Neural cell (in vitro differentiated cells): ENCODE data around the gene ST6GALNAC3. TPM values are rescaled to one million over a fixed set of nuclear protein-coding genes. Genes with fewer than 3 reads are reported as not detected.

Experiments used
- H2AFZ ChIP-seq: fragments of 200-600, 300-800 bp; sonication (generic), shearing (Covaris generic); 2 replicates; pipeline ENCODE4 v1.6.0; 2014; ENCODE audit warnings: low read depth, mild to moderate bottlenecking, antibody characterized with exemption, low read length, moderate library complexity
- H3F3A ChIP-seq: fragments of 200-600 bp; shearing (Covaris generic); 2 replicates; pipeline ENCODE4 v1.6.1; 2016; ENCODE audit warnings: mild to moderate bottlenecking, moderate library complexity, mixed read lengths, antibody characterized with exemption, low read length; ENCODE audit not compliant: insufficient read depth, poor library complexity, severe bottlenecking
- H3K27ac ChIP-seq: fragments of 200-600, 300-800 bp; sonication (generic), shearing (Covaris generic); 2 replicates; pipeline ENCODE4 v1.5.1; 2014; ENCODE audit warnings: mild to moderate bottlenecking, low read length, moderate library complexity
- H3K27me3 ChIP-seq: fragments of 300-800, 200-600 bp; sonication (generic), shearing (Covaris generic); 2 replicates; pipeline ENCODE4 v1.6.0; 2014; ENCODE audit warnings: mild to moderate bottlenecking, low read depth, low read length, moderate library complexity; ENCODE audit not compliant: insufficient read depth
- H3K36me3 ChIP-seq: fragments of 300-800, 200-600 bp; sonication (generic), shearing (Covaris generic); 2 replicates; pipeline ENCODE4 v1.5.1; 2014; ENCODE audit warnings: mild to moderate bottlenecking, antibody characterized with exemption, low read length, moderate library complexity; ENCODE audit not compliant: insufficient read depth
- H3K4me2 ChIP-seq: fragments of 300-800, 200-600 bp; sonication (generic), shearing (Covaris generic); 2 replicates; pipeline ENCODE4 v1.6.0; 2014; ENCODE audit warnings: mild to moderate bottlenecking, low read length
- H3K4me3 ChIP-seq: fragments of 300-800, 200-600 bp; sonication (generic), shearing (Covaris generic); 2 replicates; pipeline ENCODE4 v1.5.1; 2014; ENCODE audit warnings: mild to moderate bottlenecking, low read length, moderate library complexity
- H3K79me2 ChIP-seq: fragments of 200-600 bp; shearing (Covaris generic); replicated peaks from 2 replicates; pipeline ENCODE4 v1.6.0; 2014; ENCODE audit warnings: mild to moderate bottlenecking, low read length, moderate library complexity; ENCODE audit not compliant: insufficient read depth
- H3K9ac ChIP-seq: fragments of 300-800, 200-600 bp; sonication (generic), shearing (Covaris generic); 2 replicates; pipeline ENCODE4 v1.6.1; 2016; ENCODE audit warnings: mild to moderate bottlenecking, low read length, mixed read lengths
- H3K9me2 ChIP-seq: fragments of 200-600 bp; shearing (Covaris generic); 2 replicates; pipeline ENCODE4 v1.6.1; 2016; ENCODE audit warnings: mild to moderate bottlenecking, low read length, mixed read lengths; ENCODE audit not compliant: insufficient read depth
- H3K9me3 ChIP-seq: fragments of 200-600, 300-800 bp; sonication (generic), shearing (Covaris generic); 2 replicates; pipeline ENCODE4 v1.6.1; 2016; ENCODE audit warnings: mild to moderate bottlenecking, mixed run types, low read length, moderate library complexity, mixed read lengths
- H4K20me1 ChIP-seq: fragments of 200-600 bp; shearing (Covaris generic); 2 replicates; pipeline ENCODE4 v1.6.1; 2016; ENCODE audit warnings: mild to moderate bottlenecking, mixed run types; ENCODE audit not compliant: insufficient read depth
- CTCF ChIP-seq: fragments of 450-650 bp; IDR thresholded peaks from 2 replicates; pipeline ENCODE4 v1.5.1; 2014; ENCODE audit warnings: antibody characterized with exemption, mild to moderate bottlenecking, moderate library complexity; ENCODE audit not compliant: poor library complexity, severe bottlenecking
- EP300 ChIP-seq: fragments of 450-650 bp; conservative IDR thresholded peaks from 2 replicates; pipeline ENCODE4 v1.6.1; 2014; ENCODE audit warnings: antibody characterized with exemption, mild to moderate bottlenecking, moderate library complexity; ENCODE audit not compliant: poor library complexity, severe bottlenecking
- EZH2 ChIP-seq: fragments of 200-600, 300-800 bp; shearing (Covaris generic), sonication (generic); IDR thresholded peaks from 2 replicates; pipeline ENCODE4 v1.6.1; 2014; ENCODE audit warnings: antibody characterized with exemption, low read length, borderline replicate concordance, mild to moderate bottlenecking; ENCODE audit not compliant: insufficient read depth, poor library complexity, severe bottlenecking
- MXI1 ChIP-seq: fragments of 450-650 bp; conservative IDR thresholded peaks from 2 replicates; pipeline ENCODE4 v1.6.1; 2014; ENCODE audit warnings: antibody characterized with exemption, mild to moderate bottlenecking; ENCODE audit not compliant: poor library complexity, severe bottlenecking
- POLR2AphosphoS5 ChIP-seq: IDR thresholded peaks from 2 replicates; pipeline ENCODE4 v1.6.1; 2012
- RAD21 ChIP-seq: fragments of 450-650 bp; conservative IDR thresholded peaks from 2 replicates; pipeline ENCODE4 v1.6.1; 2014; ENCODE audit warnings: antibody characterized with exemption, mild to moderate bottlenecking, moderate library complexity
- REST ChIP-seq: IDR thresholded peaks from 2 replicates; pipeline ENCODE4 v1.6.1; 2012; ENCODE audit warnings: borderline replicate concordance
- SMC3 ChIP-seq: fragments of 450-650 bp; conservative IDR thresholded peaks from 2 replicates; pipeline ENCODE4 v1.6.1; 2014; ENCODE audit warnings: antibody characterized with exemption, mild to moderate bottlenecking, moderate library complexity; ENCODE audit not compliant: poor library complexity
- TAF1 ChIP-seq: IDR thresholded peaks from 2 replicates; pipeline ENCODE4 v1.6.1; 2012; ENCODE audit warnings: low read depth
- polyA plus RNA-seq: library from polyadenylated mRNA; depleted of rRNA; stranded (reverse); fragments of >200 nt; gene quantifications from 2 replicates; pipeline ENCODE4 v1.2.3, GENCODE V29; 2014

Gene ST6GALNAC3
- polyA plus RNA-seq, 1 donor from 2014 or later: 3.6 TPM

- TF ChIP-seq SMC3 (no peak), POLR2AphosphoS5 (no peak), TAF1 (no peak), MXI1 (no peak)
Measured at GRCh38 chr1:76577525-76578185, 503.1 kb downstream of the ST6GALNAC3 start (continued).

- Histone ChIP-seq H3K9ac (no peak overlapping the region), H3K9me2 (no peaks in the 10 kb centered on the region), H3K27ac (no peak overlapping the region), H3K36me3 (no peaks in the 10 kb centered on the region), H4K20me1 (no peaks in the 10 kb centered on the region), H3K27me3 (no peaks in the 10 kb centered on the region), H3F3A (no peaks in the 10 kb centered on the region), H3K9me3 (no peaks in the 10 kb centered on the region), H2AFZ (no peak overlapping the region), H3K79me2 (no peaks in the 10 kb centered on the region), H3K4me2 (no peak overlapping the region), H3K4me3 (no peak overlapping the region)
- no peak for TF ChIP-seq TAF1
- TF ChIP-seq EZH2: no peak
- TF ChIP-seq RAD21: no peak
- no peak for TF ChIP-seq CTCF
- no peak for TF ChIP-seq POLR2AphosphoS5
- no peak for TF ChIP-seq EP300
- TF ChIP-seq SMC3: no peak
- no peak for TF ChIP-seq REST
- TF ChIP-seq MXI1: no peak
Measured at GRCh38 chr1:76580206-76580605, 505.7 kb downstream of the ST6GALNAC3 start.

- Histone ChIP-seq H2AFZ (no peak overlapping the region), H3K4me2 (no peak overlapping the region), H3K36me3 (no peaks in the 10 kb centered on the region), H3F3A (no peaks in the 10 kb centered on the region), H3K4me3 (no peak overlapping the region), H3K27ac (no peak overlapping the region), H4K20me1 (no peaks in the 10 kb centered on the region), H3K9ac (no peak overlapping the region), H3K9me2 (no peaks in the 10 kb centered on the region), H3K9me3 (no peaks in the 10 kb centered on the region), H3K27me3 (no peaks in the 10 kb centered on the region), H3K79me2 (no peaks in the 10 kb centered on the region)
- TF ChIP-seq REST (no peak), MXI1 (no peak), TAF1 (no peak), SMC3 (no peak), POLR2AphosphoS5 (no peak), EZH2 (no peak), RAD21 (no peak), CTCF (no peak), EP300 (no peak)
Measured at GRCh38 chr1:76581712-76582111, 507.2 kb downstream of the ST6GALNAC3 start.
